GM19025 (cell line): ENCODE measurements around the gene KLRF1.

Source experiments
- ATAC-seq: cut with Tn5 transposase; IDR thresholded peaks from one replicate; pipeline ENCODE4 v1.9.1; 2021; ENCODE audit warnings: mild to moderate bottlenecking, low read depth, moderate library complexity; ENCODE audit not compliant: unreplicated experiment

Gene KLRF1

GRCh38 chr12:9827209-9827888, at the start of gene KLRF1:
Gene KLRF1 (plus strand): TSS chr12:9827481. CDS start chr12:9827545, 64 bp downstream.
- no peak for ATAC-seq

GRCh38 chr12:9779209-9779608, 48.1 kb upstream of the KLRF1 start:
- ATAC-seq: no peak

- ATAC-seq: no peak
These were observed 45.9 kb upstream of the KLRF1 start for GRCh38 chr12:9781360-9781759.

GRCh38 chr12:9782547-9783382, 44.5 kb upstream of the KLRF1 start:
- no peak for ATAC-seq

- ATAC-seq: no peak
These were observed 43.0 kb upstream of the KLRF1 start for GRCh38 chr12:9784326-9784725.

GRCh38 chr12:9784816-9785215, 42.5 kb upstream of the KLRF1 start:
- no peak for ATAC-seq

GRCh38 chr12:9786726-9787717, 40.3 kb upstream of the KLRF1 start:
- no peak for ATAC-seq

- ATAC-seq: no peak
These were observed 34.9 kb upstream of the KLRF1 start for GRCh38 chr12:9792185-9792900.

- no peak for ATAC-seq
These were observed 34.2 kb upstream of the KLRF1 start for GRCh38 chr12:9792961-9793617.

- no peak for ATAC-seq
These were observed 33.4 kb upstream of the KLRF1 start for GRCh38 chr12:9793779-9794395.

- ATAC-seq: no peak
These were observed 32.7 kb upstream of the KLRF1 start for GRCh38 chr12:9794484-9795093.

GRCh38 chr12:9795945-9796344, 31.3 kb upstream of the KLRF1 start:
- ATAC-seq: no peak

- no peak for ATAC-seq
These were observed 30.9 kb upstream of the KLRF1 start for GRCh38 chr12:9796346-9796745.

GRCh38 chr12:9796971-9797370, 30.3 kb upstream of the KLRF1 start:
- ATAC-seq: no peak

- ATAC-seq: peak; percentile 96
These were observed 29.3 kb upstream of the KLRF1 start for GRCh38 chr12:9797722-9798619.

- ATAC-seq: no peak
These were observed 27.3 kb upstream of the KLRF1 start for GRCh38 chr12:9799961-9800360.

- no peak for ATAC-seq
These were observed 21.4 kb upstream of the KLRF1 start for GRCh38 chr12:9805883-9806282.

GRCh38 chr12:9806714-9807113, 20.6 kb upstream of the KLRF1 start:
- no peak for ATAC-seq
